D721Med (cell line): Measurements from ENCODE around the gene OR52N2.

Experiments used
- DNase-seq: peaks from one replicate; pipeline ENCODE4 v3.0.0; 2011; ENCODE audit warnings: low spot score; ENCODE audit not compliant: insufficient read length
- FAIRE-seq: peaks from 2 replicates; lab custom pipeline; 2011; peaks lifted over from hg19 to GRCh38; lab: Jason Lieb, UNC
- TF ChIP-seq, protein P1 (sequence below): IDR thresholded peaks from 2 replicates; pipeline ENCODE4 v1.5.1; 2012; ENCODE audit warnings: mild to moderate bottlenecking, control low read depth; ENCODE audit not compliant: insufficient read depth; ENCODE audit errors: missing control alignments

The OR52N2 gene

DNA sequence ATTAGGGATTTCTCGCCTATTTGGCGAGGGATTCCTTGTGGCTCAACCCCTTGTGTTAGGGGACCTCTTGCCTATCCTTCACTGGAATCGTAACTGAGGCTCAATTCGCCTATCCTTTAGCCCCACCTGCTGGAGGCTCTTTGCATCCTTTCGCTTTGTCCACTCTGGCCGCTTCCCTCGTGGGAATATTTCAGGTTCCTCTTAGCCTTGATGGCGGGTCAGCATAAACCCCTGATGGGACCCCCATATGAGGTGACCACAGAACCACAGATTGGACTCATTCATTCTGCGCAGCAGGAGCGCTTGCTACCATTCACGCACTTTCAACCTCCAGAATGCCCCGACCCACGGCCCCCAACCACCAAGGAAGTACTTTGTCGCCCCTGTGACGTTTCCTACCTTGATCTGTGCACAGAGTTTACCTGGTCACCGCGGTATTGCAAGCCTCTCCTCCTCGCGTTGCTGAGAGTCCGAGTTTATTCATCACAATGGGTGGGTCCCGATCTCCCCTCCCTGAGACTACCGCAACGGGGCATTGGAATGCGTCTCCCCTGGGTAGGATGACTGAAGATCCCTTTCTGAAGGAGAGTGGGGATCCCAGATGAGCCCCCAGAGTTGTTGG, at the start of gene OR52N2:
OR52N2 (plus strand) TSS at position 425 of the 622 bp plus-strand sequence. CDS start 11,412 bp downstream, outside the sequence.
- TF ChIP-seq, protein P1, sequence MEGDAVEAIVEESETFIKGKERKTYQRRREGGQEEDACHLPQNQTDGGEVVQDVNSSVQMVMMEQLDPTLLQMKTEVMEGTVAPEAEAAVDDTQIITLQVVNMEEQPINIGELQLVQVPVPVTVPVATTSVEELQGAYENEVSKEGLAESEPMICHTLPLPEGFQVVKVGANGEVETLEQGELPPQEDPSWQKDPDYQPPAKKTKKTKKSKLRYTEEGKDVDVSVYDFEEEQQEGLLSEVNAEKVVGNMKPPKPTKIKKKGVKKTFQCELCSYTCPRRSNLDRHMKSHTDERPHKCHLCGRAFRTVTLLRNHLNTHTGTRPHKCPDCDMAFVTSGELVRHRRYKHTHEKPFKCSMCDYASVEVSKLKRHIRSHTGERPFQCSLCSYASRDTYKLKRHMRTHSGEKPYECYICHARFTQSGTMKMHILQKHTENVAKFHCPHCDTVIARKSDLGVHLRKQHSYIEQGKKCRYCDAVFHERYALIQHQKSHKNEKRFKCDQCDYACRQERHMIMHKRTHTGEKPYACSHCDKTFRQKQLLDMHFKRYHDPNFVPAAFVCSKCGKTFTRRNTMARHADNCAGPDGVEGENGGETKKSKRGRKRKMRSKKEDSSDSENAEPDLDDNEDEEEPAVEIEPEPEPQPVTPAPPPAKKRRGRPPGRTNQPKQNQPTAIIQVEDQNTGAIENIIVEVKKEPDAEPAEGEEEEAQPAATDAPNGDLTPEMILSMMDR = peak; percentile 72
- no peak for DNase-seq
- FAIRE-seq = no peak

DNA sequence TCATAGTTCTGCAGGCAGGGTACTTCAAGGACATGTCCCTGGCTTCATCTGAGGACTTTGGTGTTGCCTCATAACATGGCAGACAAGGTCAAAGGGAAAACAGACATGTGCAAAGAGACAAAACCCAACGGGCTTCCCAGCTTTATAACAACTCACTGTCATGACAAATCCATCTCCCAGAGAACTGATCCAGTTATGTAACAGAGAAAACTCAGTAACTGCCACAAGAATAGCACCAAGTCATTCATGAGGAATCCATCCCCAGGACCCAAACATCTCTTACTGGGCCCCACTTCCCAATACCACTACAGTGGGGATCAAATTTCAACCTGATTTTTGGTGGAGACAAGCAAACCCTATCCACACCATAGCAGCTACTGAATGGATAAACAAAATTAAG, 41.7 kb upstream of the OR52N2 start:
- FAIRE-seq (no peak), DNase-seq (no peak)
- TF ChIP-seq, protein P1 = no peak

DNA sequence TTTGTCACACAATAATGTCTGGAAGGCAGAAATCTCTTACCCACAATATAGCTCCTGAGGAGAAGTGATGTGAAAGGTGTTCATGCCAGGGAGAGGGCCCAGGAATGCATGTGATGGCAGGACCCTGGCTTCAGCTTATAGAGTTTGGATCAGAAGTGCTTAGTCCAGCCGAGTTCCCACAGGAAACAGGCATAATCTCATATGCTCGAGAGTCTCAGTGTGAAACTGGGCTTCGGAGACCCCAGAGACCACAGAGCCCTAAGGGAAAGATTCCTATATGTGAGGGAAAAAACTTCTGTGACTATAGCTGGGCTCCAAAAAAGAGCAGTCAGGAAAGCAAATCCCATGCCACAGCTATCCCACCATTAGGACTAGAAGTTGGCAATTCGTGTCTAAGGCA, 25.5 kb upstream of the OR52N2 start, which contains the start of gene OR52N5:
OR52N5 (minus strand) TSS at position 101 of the 400 bp plus-strand sequence. CDS start 4,721 bp downstream, outside the sequence.
- no peak for FAIRE-seq
- TF ChIP-seq, protein P1 = no peak
- DNase-seq = no peak

DNA sequence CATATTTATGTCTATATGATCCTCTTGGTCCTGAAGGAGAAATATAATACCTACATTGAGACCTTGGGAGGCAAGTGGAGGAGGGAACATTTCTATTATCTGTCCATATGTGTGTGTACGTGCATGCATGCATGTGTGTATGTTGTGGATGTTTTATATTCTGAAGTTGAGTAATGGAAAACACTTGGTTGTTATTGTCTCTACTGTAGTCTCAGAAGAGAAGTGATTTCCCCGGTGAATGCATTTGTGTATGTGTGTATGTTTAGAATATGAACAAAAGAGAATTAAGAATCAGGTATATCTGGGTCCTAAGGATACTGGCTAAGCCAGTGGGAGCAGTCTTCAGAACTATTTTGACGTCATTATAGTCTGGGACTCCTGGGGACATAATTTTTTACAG, 17.6 kb upstream of the OR52N2 start, which contains the start of gene OR52N1:
OR52N1 (minus strand) TSS at position 101 of the 400 bp plus-strand sequence. CDS start 2,449 bp downstream, outside the sequence.
- no peak for DNase-seq
- TF ChIP-seq, protein P1 = no peak
- no peak for FAIRE-seq

DNA sequence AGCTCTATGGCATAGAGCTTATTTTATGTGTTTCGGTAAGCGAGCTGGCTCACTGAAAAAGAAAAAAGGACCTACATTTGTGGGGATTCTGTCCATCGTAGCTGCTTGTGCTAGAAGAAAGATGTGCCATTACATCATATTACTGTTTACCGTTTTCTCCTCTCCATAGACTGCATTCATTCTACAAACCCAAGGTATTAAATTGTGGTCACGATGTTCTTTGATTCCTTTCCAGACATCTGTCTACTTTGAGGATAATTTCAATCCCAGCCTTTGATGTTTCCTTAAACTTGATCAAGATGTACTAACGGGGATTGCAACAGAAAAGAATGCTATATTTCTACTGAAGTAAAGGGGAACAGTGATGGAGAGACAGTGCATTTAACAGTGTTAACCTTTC, 12.2 kb upstream of the OR52N2 start:
- TF ChIP-seq, protein P1 = no peak

GRCh38 chr11:5803982-5804381, 4.7 kb upstream of the OR52N2 start:
- no peak for FAIRE-seq
- TF ChIP-seq, protein P1 = no peak
- DNase-seq = no peak

More for the DNA sequence above, 12.2 kb upstream of the OR52N2 start:
- DNase-seq (no peak), FAIRE-seq (no peak)

- DNase-seq (no peak), FAIRE-seq (no peak)
- TF ChIP-seq, protein P1 = no peak
Measured at GRCh38 chr11:5807580-5807979, 1.1 kb upstream of the OR52N2 start.
